Testis (tissue), 2 donors: ENCODE results near the gene AGAP1.

Experiments used
- CTCF ChIP-seq, 3 experiments: fragments of 450-650 bp in 2 of 3; fragments of 200-600 bp in 1 of 3; sonication (generic) in 1 of 3; IDR thresholded peaks; one replicate each; pipeline ENCODE4 v1.5.1; 2016 to 2019; ENCODE audit warnings: antibody characterized with exemption in 3 of 3, mild to moderate bottlenecking in 2 of 3, moderate library complexity in 1 of 3
- POLR2A ChIP-seq: fragments of 450-650 bp; IDR thresholded peaks from one replicate; pipeline ENCODE4 v1.6.1; 2017; ENCODE audit warnings: antibody characterized with exemption, mild to moderate bottlenecking, moderate library complexity

GRCh38 chr2:235757212-235757611 is 263.4 kb downstream of the AGAP1 start:
- TF ChIP-seq CTCF (IDR thresholded peaks at IDR 0.05) (no peak), POLR2A (no peak)
